Hematopoietic multipotent progenitor cell (in vitro differentiated cells): Measurements from ENCODE around the gene SNX10. TPM values are rescaled to one million over a fixed set of nuclear protein-coding genes. Genes with fewer than 3 reads are reported as not detected.
A peak's percentile ranks its signal among the peaks of the same experiment; 100 is the strongest.

Source experiments
- DNase-seq, 3 donors: peaks; one replicate each; pipeline ENCODE4 v3.0.0-alpha.2; 2011 to 2015; ENCODE audit warnings: low read depth in 2 of 3, low spot score in 2 of 3
- total RNA-seq: library from RNA; depleted of rRNA; stranded (reverse); fragments of >200 nt; gene quantifications from one replicate; pipeline ENCODE4 v1.2.3, GENCODE V29; 2012

The SNX10 gene
- total RNA-seq, 1 donor, result 7.3 TPM

- DNase-seq, result no peak
Observed at GRCh38 chr7:26295015-26295414, 3.4 kb downstream of the SNX10 start.

- DNase-seq, result no peak
Observed at GRCh38 chr7:26295586-26295985, 3.9 kb downstream of the SNX10 start.

GRCh38 chr7:26298472-26299058 lies 6.9 kb downstream of the SNX10 start:
- no peak for DNase-seq

- peak in 2 of 3 donors; percentile 49 to 67 for DNase-seq
Observed at GRCh38 chr7:26305090-26305868, 13.6 kb downstream of the SNX10 start.

- DNase-seq, result no peak
Observed at GRCh38 chr7:26305869-26306665, 14.4 kb downstream of the SNX10 start.

GRCh38 chr7:26306790-26307189 lies 15.1 kb downstream of the SNX10 start:
- DNase-seq, result no peak

- DNase-seq, result no peak
Observed at GRCh38 chr7:26307226-26307625, 15.6 kb downstream of the SNX10 start.

- no peak for DNase-seq
Observed at GRCh38 chr7:26307791-26308190, 16.1 kb downstream of the SNX10 start.

- DNase-seq, result no peak
Observed at GRCh38 chr7:26308551-26308950, 16.9 kb downstream of the SNX10 start.

- DNase-seq, result no peak
Observed at GRCh38 chr7:26309089-26309488, 17.4 kb downstream of the SNX10 start.

GRCh38 chr7:26311798-26312197 lies 20.1 kb downstream of the SNX10 start:
- DNase-seq, result no peak

- no peak for DNase-seq
Observed at GRCh38 chr7:26317211-26317610, 25.5 kb downstream of the SNX10 start.

- DNase-seq, result peak in 1 of 3 donors; percentile 33
Observed at GRCh38 chr7:26318921-26319320, 27.3 kb downstream of the SNX10 start.

- no peak for DNase-seq
Observed at GRCh38 chr7:26319636-26320035, 28.0 kb downstream of the SNX10 start.

- no peak for DNase-seq
Observed at GRCh38 chr7:26320878-26321277, 29.2 kb downstream of the SNX10 start.

- no peak for DNase-seq
Observed at GRCh38 chr7:26321435-26321834, 29.8 kb downstream of the SNX10 start.

- no peak for DNase-seq
Observed at GRCh38 chr7:26326211-26326610, 34.5 kb downstream of the SNX10 start.

- DNase-seq, result peak in 1 of 3 donors; percentile 23
Observed at GRCh38 chr7:26328498-26329390, 37.1 kb downstream of the SNX10 start.

- DNase-seq, result peak in 1 of 3 donors; percentile 13
Observed at GRCh38 chr7:26329520-26330255, 38.0 kb downstream of the SNX10 start.

GRCh38 chr7:26331113-26331512 lies 39.5 kb downstream of the SNX10 start:
- no peak for DNase-seq
